Vagina (tissue), 2 donors: ENCODE results near the gene LRMDA. TPM values are rescaled to one million over a fixed set of nuclear protein-coding genes. Genes with fewer than 3 reads are reported as not detected.
A peak's percentile ranks its signal among the peaks of the same experiment; 100 is the strongest.

Experiments used
- DNase-seq, 2 donors: peaks; one replicate each; pipeline ENCODE4 v3.0.0-alpha.2; 2017; ENCODE audit errors: extremely low spot score in 2 of 2
- H3K27ac ChIP-seq: fragments of 200-600 bp; sonication (generic); one replicate; pipeline ENCODE4 v1.5.1; 2019
- H3K27me3 ChIP-seq: fragments of 200-600 bp; sonication (generic); one replicate; pipeline ENCODE4 v1.5.1; 2019
- H3K36me3 ChIP-seq, 2 donors: fragments of 200-600 bp; sonication (generic); one replicate each; pipeline ENCODE4 v1.5.1; 2017 to 2019
- H3K4me1 ChIP-seq: fragments of 200-600 bp; sonication (generic); one replicate; pipeline ENCODE4 v1.5.1; 2019
- H3K4me3 ChIP-seq, 2 donors: fragments of 200-600 bp; sonication (generic); 1 replicate in 1 of 2; 2 replicates in 1 of 2; pipeline ENCODE4 v1.5.1; 2016 to 2019
- H3K9me3 ChIP-seq: fragments of 200-600 bp; sonication (generic); one replicate; pipeline ENCODE4 v1.5.1; 2019
- POLR2A ChIP-seq, 2 donors: fragments of 450-650 bp; IDR thresholded peaks; one replicate each; pipeline ENCODE4 v1.6.1; 2017; ENCODE audit warnings: antibody characterized with exemption in 2 of 2, mild to moderate bottlenecking in 2 of 2, moderate library complexity in 2 of 2
- POLR2AphosphoS5 ChIP-seq, 2 donors: sonication (generic); formaldehyde crosslinking; IDR thresholded peaks; one replicate each; pipeline ENCODE4 v1.9.0; 2017; ENCODE audit warnings: antibody characterized with exemption in 2 of 2, mild to moderate bottlenecking in 2 of 2, low read depth in 1 of 2; ENCODE audit not compliant: insufficient read depth in 1 of 2
- intact Hi-C: fragments of 100-400 bp; cut with DNase I; formaldehyde crosslinking; loops from one replicate; pipeline ENCODE4 v1.15.1; 2023
- total RNA-seq: library from RNA; depleted of rRNA; stranded (reverse); fragments of >200 nt; gene quantifications from one replicate; pipeline ENCODE4 v1.2.3, GENCODE V29; 2016
- TF ChIP-seq, protein P1 (sequence below), 3 experiments: fragments of 450-650 bp in 2 of 3; fragments of 200-600 bp in 1 of 3; sonication (generic) in 1 of 3; IDR thresholded peaks; one replicate each; pipeline ENCODE4 v1.5.1; 2017 to 2019; ENCODE audit warnings: antibody characterized with exemption in 3 of 3, mild to moderate bottlenecking in 2 of 3, moderate library complexity in 2 of 3

LRMDA gene
- total RNA-seq, 1 donor from 2014 or later: 22.6 TPM

DNA sequence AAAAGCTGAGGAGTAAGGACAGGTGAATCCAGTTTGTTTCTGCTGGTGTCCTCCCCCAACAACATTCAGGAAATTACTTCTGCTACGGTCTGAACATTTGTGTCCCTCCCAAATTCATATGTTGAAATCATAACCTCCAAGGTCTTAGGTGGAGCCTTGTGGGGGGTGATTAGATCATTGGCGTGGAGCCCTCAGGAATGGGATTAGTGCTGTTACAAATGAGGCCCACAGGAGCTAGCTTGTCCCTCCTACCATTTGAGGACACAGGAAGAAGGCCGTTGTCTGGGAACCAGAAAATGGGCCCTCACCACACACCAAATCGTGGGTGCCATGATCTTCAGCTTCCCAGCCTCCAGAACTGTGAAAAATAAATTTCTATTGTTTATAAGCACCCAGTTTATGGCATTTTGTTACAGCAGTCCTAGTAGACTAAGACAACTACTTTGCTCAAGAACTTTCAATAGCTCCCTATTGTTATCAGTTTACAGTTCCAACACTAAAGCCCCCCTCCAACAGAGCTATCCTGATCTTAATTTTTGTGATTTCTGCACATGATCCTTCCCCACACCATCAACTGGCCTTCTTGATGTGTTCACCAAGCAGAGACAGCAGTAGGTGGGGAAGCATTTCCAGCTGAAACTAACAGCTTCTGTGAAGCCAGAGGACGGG lies 2.1 kb upstream of the LRMDA start:
- TF ChIP-seq, protein P1, sequence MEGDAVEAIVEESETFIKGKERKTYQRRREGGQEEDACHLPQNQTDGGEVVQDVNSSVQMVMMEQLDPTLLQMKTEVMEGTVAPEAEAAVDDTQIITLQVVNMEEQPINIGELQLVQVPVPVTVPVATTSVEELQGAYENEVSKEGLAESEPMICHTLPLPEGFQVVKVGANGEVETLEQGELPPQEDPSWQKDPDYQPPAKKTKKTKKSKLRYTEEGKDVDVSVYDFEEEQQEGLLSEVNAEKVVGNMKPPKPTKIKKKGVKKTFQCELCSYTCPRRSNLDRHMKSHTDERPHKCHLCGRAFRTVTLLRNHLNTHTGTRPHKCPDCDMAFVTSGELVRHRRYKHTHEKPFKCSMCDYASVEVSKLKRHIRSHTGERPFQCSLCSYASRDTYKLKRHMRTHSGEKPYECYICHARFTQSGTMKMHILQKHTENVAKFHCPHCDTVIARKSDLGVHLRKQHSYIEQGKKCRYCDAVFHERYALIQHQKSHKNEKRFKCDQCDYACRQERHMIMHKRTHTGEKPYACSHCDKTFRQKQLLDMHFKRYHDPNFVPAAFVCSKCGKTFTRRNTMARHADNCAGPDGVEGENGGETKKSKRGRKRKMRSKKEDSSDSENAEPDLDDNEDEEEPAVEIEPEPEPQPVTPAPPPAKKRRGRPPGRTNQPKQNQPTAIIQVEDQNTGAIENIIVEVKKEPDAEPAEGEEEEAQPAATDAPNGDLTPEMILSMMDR (IDR thresholded peaks at IDR 0.05): no peak
- no peak for TF ChIP-seq POLR2AphosphoS5 (IDR thresholded peaks at IDR 0.05; ENCODE audit: insufficient read depth in 1 of 2, low read depth in 1 of 2)
- TF ChIP-seq POLR2A (IDR thresholded peaks at IDR 0.05): no peak
- Histone ChIP-seq H3K4me3 (no peak overlapping the region), H3K36me3 (no peaks in the 10 kb centered on the region), H3K9me3 (no peaks in the 10 kb centered on the region), H3K27me3 (no peaks in the 10 kb centered on the region), H3K27ac (peak overlapping the region; percentile 79), H3K4me1 (peaks cover 45% of the 10 kb centered on the region)
- intact Hi-C loops: no loop called here
- DNase-seq: no peak

GRCh38 chr10:75430000-75430763 lies 1.2 kb upstream of the LRMDA start:
- no peaks in the 10 kb centered on the region for H3K9me3 ChIP-seq
- no peaks in the 10 kb centered on the region for H3K27me3 ChIP-seq
- intact Hi-C loops: no loop called here
- no peak overlapping the region for H3K4me3 ChIP-seq
- no peaks in the 10 kb centered on the region for H3K36me3 ChIP-seq
- H3K27ac ChIP-seq: peak overlapping the region; percentile 79
- H3K4me1 ChIP-seq: peaks cover 45% of the 10 kb centered on the region
- TF ChIP-seq, protein P1 (IDR thresholded peaks at IDR 0.05): no peak
- TF ChIP-seq POLR2AphosphoS5 (IDR thresholded peaks at IDR 0.05; ENCODE audit: insufficient read depth in 1 of 2, low read depth in 1 of 2): no peak
- no peak for TF ChIP-seq POLR2A (IDR thresholded peaks at IDR 0.05)
- DNase-seq: no peak

GRCh38 chr10:75432176-75432575 lies 752 bp downstream of the LRMDA start:
- H3K36me3 ChIP-seq: no peaks in the 10 kb centered on the region
- H3K27ac ChIP-seq: no peak overlapping the region
- no peak for TF ChIP-seq POLR2A (IDR thresholded peaks at IDR 0.05)
- TF ChIP-seq POLR2AphosphoS5 (IDR thresholded peaks at IDR 0.05; ENCODE audit: insufficient read depth in 1 of 2, low read depth in 1 of 2): no peak
- TF ChIP-seq, protein P1 (IDR thresholded peaks at IDR 0.05): no peak
- intact Hi-C loops: no loop called here
- H3K4me3 ChIP-seq: peak overlapping the region in 1 of 2 donors; percentile 54
- no peaks in the 10 kb centered on the region for H3K9me3 ChIP-seq
- no peaks in the 10 kb centered on the region for H3K27me3 ChIP-seq
- no peak for DNase-seq
- H3K4me1 ChIP-seq: peaks cover 43% of the 10 kb centered on the region

- intact Hi-C loops: no loop called here
- Histone ChIP-seq H3K4me1 (peaks cover 37% of the 10 kb centered on the region), H3K9me3 (no peaks in the 10 kb centered on the region), H3K4me3 (no peak overlapping the region), H3K36me3 (no peaks in the 10 kb centered on the region), H3K27ac (no peak overlapping the region), H3K27me3 (no peaks in the 10 kb centered on the region)
- DNase-seq: no peak
- no peak for TF ChIP-seq POLR2AphosphoS5 (IDR thresholded peaks at IDR 0.05; ENCODE audit: insufficient read depth in 1 of 2, low read depth in 1 of 2)
- TF ChIP-seq POLR2A (IDR thresholded peaks at IDR 0.05): no peak
- TF ChIP-seq, protein P1 (IDR thresholded peaks at IDR 0.05): no peak
Measured at GRCh38 chr10:75432763-75433162, 1.3 kb downstream of the LRMDA start.

- TF ChIP-seq POLR2AphosphoS5 (IDR thresholded peaks at IDR 0.05; ENCODE audit: insufficient read depth in 1 of 2, low read depth in 1 of 2) (no peak), POLR2A (IDR thresholded peaks at IDR 0.05) (no peak)
- TF ChIP-seq, protein P1 (IDR thresholded peaks at IDR 0.05): no peak
- intact Hi-C loops: no loop called here
- Histone ChIP-seq H3K27ac (no peak overlapping the region), H3K27me3 (no peaks in the 10 kb centered on the region), H3K9me3 (no peaks in the 10 kb centered on the region), H3K4me3 (no peak overlapping the region), H3K36me3 (no peaks in the 10 kb centered on the region), H3K4me1 (peaks cover 33% of the 10 kb centered on the region)
- DNase-seq: no peak
Measured at GRCh38 chr10:75433216-75433615, 1.8 kb downstream of the LRMDA start.
